Tongue (tissue), 2 donors: Measurements from ENCODE around the gene CACNA1E. TPM values are rescaled to one million over a fixed set of nuclear protein-coding genes. Genes with fewer than 3 reads are reported as not detected.
A peak's percentile ranks its signal among the peaks of the same experiment; 100 is the strongest.

Experiments
- DNase-seq: peaks from one replicate; pipeline ENCODE4 v3.0.0-alpha.2; 2015
- total RNA-seq: library from RNA; depleted of rRNA; stranded (reverse); fragments of >200 nt; gene quantifications from one replicate; pipeline ENCODE4 v1.2.3, GENCODE V29; 2014

Gene CACNA1E
- total RNA-seq, 1 donor from 2014 or later: 0.41 TPM

GRCh38 chr1:181637998-181638397 lies 154.7 kb downstream of the CACNA1E start:
- DNase-seq: peak; percentile 77

- DNase-seq: no peak
These were observed 157.6 kb downstream of the CACNA1E start for GRCh38 chr1:181640956-181641355.

- no peak for DNase-seq
These were observed 160.3 kb downstream of the CACNA1E start for GRCh38 chr1:181643631-181644030.

- DNase-seq: no peak
These were observed 161.9 kb downstream of the CACNA1E start for GRCh38 chr1:181645171-181645570.

GRCh38 chr1:181646710-181647109 lies 163.4 kb downstream of the CACNA1E start:
- DNase-seq: no peak

GRCh38 chr1:181647314-181648035 lies 164.2 kb downstream of the CACNA1E start:
- DNase-seq: no peak

GRCh38 chr1:181651276-181651675 lies 168.0 kb downstream of the CACNA1E start:
- DNase-seq: no peak

GRCh38 chr1:181655756-181656155 lies 172.4 kb downstream of the CACNA1E start:
- no peak for DNase-seq

- DNase-seq: no peak
These were observed 173.2 kb downstream of the CACNA1E start for GRCh38 chr1:181656491-181656890.

- DNase-seq: peak; percentile 88
These were observed 175.3 kb downstream of the CACNA1E start for GRCh38 chr1:181658581-181658980.

- DNase-seq: peak; percentile 62
These were observed 176.1 kb downstream of the CACNA1E start for GRCh38 chr1:181659321-181659957.

- no peak for DNase-seq
These were observed 177.3 kb downstream of the CACNA1E start for GRCh38 chr1:181660621-181661020.

GRCh38 chr1:181661569-181661968 lies 178.3 kb downstream of the CACNA1E start:
- DNase-seq: no peak

GRCh38 chr1:181662606-181663005 lies 179.3 kb downstream of the CACNA1E start:
- DNase-seq: no peak

- no peak for DNase-seq
These were observed 181.2 kb downstream of the CACNA1E start for GRCh38 chr1:181664543-181664942.

- DNase-seq: no peak
These were observed 185.9 kb downstream of the CACNA1E start for GRCh38 chr1:181669246-181669645.

- DNase-seq: no peak
These were observed 191.3 kb downstream of the CACNA1E start for GRCh38 chr1:181674617-181675016.

GRCh38 chr1:181675091-181675917 lies 192.0 kb downstream of the CACNA1E start:
- no peak for DNase-seq

- DNase-seq: no peak
These were observed 192.5 kb downstream of the CACNA1E start for GRCh38 chr1:181675918-181676190.

- peak; percentile 76 for DNase-seq
These were observed 193.0 kb downstream of the CACNA1E start for GRCh38 chr1:181676269-181676668.

GRCh38 chr1:181680332-181680731 lies 197.0 kb downstream of the CACNA1E start:
- DNase-seq: no peak

- DNase-seq: no peak
These were observed 197.6 kb downstream of the CACNA1E start for GRCh38 chr1:181680871-181681270.

GRCh38 chr1:181685211-181685610 lies 201.9 kb downstream of the CACNA1E start:
- DNase-seq: no peak
